Erythroblast (primary cell): ENCODE data around the gene NTPCR.

Source experiments
- GATA1 ChIP-seq: IDR thresholded peaks from 2 replicates; pipeline ENCODE4 v1.6.1; 2011; ENCODE audit warnings: low read depth, mild to moderate bottlenecking, control low read depth, low read length, moderate library complexity
- POLR2A ChIP-seq: IDR thresholded peaks from 2 replicates; pipeline ENCODE4 v1.6.1; 2011; ENCODE audit warnings: mild to moderate bottlenecking, low read length

DNA sequence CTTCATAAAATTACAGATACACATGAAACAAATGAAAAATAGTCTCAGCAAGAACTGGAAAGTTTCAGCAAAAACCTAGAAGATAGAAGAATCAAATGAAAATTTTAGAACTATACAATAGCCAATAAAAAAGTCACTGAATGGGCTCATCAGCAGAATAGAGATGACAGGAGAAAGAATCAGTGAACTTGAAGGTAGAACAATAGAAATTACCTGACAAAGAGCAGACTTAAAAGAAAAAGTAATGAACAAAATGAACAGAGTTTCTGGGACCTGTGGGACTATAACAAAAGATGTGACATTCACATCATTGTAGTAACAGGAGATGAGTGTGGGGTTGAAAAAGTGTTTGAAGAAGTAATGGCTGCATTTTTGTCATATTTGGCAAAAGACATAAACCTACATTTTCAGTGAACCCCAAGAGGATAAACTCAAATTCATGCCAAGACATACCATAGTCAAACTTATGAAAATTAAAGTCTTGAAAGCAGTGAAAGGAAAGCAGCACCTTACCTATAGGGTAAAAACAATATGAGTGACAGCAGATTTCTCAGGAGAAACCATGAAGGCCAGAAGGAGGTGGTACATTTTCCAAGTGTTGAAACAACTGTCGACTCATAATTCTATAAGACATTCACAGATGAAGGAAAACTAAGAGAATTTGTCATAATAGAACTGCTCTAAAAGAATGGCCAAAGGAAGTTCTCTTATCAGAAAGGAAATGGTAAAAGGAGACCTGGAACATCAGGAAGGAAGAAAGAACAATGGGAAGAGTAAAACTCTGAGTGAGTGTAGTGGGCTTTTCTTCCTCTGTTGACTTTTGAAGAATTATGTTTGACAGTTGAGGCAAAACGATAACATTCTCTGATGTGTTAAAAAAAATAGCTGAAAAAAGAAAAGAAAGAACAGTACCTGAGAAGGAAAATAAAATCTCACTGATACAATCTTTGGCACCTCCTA, 23.5 kb downstream of the NTPCR start:
- TF ChIP-seq POLR2A = no peak
- TF ChIP-seq GATA1 = no peak
